ENCODE results near the gene NCOA7.
A peak's percentile ranks its signal among the peaks of the same experiment; 100 is the strongest.
"Not testable (repeated sequence)": the region's sequence is repeated elsewhere in the genome, so short reads cannot be mapped to it uniquely, and the experiment has no call there.

The NCOA7 gene

DNA sequence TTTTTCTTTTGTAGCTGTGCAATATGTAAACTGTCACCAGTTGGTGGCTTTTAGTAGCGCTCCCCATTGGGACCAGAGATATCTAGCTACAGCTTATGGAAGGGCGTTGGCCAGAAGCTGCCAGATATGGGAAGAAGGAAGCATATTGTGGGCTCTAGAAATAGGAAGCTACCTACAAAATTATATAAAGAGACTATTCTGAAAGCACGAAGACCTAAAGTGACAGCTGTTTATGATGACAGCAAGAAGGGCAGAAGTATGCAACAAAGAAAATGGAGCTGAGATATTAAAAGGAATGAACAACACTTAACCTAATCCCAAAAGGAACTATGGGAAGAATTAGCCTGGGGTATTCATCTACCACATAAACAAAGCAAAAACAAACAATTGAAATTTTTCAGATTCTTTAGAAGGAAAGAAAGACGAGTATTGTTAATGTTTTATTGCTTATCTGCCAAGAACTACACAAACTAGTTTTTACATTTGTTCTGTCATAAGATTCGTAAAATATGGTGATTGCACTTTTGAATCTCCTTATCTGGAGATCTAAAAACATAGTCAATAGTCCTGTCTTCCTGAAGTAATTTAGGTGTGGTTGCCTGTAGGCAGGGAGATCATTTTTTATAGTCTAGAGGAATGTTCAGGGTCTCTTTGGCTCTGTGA, 81.6 kb downstream of the NCOA7 start:
- peak; percentile 93 for DNase-seq

DNA sequence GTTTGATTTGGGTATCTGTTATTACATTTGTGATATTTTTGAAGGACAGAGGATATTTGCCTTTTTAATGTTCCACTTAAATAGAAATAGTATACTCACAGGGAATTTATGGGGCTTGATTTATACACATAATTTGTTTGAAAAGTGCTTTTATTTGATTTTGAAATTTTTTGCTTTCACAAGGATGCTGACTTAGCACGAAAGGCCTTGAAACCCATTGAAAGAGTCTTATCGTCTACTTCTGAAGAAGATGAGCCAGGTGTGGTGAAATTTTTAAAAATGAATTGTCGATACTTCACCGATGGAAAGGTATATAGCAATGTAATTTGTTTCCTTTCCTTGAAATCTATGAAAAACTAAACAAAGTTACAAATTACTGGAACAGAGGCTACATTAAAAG, 91.5 kb downstream of the NCOA7 start:
- DNase-seq, result no peak

DNA sequence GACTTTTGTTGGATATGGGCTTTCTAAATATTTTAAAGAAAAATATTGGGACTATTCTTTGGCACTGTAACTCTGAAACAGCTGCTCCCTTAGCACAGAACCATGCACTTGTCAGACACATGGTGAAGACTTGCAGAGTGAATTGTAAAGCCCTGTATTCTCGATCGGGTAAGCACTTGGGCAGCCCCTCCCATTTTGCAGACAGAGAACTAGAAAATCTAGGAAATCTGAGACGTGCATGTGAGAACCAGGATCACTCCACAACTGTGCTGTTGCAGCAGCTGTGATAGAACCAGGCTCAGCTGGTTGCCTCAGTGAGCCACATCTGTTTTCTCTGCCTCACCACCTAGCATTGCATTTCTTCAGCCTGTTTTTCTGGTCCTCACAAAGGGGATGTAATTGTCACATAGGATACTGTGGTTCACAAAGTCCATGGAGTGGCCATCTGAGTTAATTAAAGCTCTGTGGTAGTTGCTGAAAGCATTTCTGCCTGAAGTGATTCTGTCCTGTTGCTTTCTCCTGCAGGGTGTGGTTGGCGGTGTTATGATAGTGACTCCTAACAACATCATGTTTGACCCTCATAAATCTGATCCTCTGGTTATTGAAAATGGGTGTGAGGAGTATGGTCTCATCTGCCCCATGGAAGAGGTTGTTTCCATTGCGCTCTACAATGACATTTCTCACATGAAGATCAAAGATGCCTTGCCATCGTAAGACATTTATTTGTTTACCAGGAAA, 94.0 kb downstream of the NCOA7 start:
- DNase-seq, result no peak

DNA sequence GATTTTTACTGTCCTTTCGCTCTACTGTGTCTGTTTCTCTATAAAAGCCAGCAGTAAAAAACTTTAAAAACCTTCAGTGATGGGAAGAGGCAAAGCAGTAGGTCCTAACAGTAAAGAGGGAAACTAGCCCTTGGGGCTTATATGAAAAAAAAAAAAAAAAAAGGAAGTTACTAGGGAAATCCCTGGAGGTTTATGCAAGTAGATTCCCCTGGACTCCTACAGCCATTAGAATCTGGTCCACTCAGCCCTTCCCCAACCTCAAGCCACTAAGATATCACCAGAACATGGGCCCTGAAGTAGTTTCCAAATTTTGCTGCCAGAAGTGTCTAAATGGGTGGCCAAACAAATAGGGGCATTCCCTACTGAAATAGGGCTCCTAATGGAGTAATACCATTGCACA, 95.3 kb downstream of the NCOA7 start:
- DNase-seq, result no peak

DNA sequence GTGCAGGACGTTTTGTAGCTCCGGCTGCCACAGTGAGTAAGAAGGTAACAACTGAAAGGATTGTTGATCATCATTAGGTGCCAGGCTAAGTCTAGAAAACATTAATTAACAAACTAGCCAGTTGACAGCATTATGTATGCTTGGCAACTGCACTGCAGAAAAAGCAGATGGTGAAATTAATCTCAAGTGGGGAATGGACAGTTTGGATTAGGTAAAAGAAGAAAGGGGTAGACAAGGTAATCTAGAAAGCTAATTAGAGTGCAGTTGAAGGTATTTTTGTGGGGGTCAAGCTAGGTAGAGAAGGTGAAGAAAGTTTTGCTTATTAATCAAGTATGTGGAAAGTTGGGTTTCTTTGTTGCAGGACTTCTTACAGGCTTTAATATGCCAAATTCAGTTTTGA, 96.2 kb downstream of the NCOA7 start:
- no peak for DNase-seq

DNA sequence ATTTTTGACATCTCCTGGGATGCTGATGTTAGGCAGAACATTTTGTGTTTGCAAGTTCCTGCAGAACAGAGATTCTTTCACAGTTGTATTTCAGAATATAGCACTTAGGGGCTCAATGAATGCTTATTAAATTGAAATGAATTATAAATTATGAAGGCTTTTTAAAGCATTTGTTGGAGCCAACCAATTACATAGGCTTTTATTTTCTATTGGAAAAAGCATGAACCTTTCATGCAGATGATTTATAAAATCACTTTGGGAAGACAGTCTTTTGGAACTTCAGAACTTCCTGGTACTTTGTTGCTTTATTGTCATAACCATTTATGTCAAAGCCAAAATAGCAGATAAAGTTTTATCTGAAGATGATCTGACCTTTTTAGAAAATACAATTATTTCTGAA, 96.6 kb downstream of the NCOA7 start:
- no peak for DNase-seq

DNA sequence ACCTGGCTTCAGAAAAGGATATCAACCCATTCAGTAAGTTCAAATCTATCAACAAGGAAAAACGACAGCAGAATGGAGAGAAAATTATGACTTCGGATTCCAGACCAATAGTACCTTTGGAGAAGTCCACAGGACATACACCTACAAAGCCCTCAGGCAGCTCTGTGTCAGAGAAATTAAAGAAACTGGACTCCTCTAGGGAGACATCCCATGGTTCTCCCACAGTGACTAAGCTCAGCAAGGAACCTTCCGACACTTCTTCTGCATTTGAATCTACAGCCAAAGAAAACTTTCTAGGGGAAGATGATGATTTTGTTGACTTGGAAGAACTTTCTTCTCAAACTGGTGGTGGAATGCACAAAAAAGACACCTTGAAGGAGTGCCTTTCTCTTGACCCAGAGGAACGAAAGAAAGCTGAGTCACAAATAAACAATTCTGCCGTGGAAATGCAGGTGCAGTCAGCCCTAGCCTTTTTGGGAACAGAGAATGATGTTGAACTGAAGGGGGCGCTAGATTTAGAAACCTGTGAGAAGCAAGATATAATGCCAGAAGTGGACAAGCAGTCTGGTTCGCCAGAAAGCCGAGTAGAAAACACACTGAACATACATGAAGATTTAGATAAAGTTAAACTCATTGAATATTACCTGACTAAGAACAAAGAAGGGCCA, 98.4 kb downstream of the NCOA7 start:
- DNase-seq, result peak; percentile 65

DNA sequence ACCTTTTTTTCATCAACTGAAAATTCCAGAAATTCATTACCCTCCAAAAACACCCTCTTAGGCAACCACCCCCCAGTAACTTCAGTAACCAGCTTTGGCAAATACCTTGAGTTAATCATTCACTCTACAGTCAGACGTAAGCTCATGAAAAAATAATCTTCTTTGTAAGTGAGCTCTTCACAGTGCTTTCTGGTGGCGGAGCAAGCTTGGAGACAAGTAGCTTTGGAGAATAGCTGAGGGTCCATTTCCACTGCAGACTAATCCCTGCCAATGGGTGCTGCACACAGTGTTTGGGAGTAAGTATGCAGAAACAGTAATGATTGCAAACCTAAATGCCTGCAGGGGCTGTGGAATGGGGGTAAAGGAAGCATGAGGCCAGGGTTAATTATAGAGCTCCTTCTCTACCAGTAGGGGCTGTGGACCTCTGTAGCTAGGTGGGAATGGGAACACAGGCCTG, 109.0 kb downstream of the NCOA7 start:
- no peak for DNase-seq

DNA sequence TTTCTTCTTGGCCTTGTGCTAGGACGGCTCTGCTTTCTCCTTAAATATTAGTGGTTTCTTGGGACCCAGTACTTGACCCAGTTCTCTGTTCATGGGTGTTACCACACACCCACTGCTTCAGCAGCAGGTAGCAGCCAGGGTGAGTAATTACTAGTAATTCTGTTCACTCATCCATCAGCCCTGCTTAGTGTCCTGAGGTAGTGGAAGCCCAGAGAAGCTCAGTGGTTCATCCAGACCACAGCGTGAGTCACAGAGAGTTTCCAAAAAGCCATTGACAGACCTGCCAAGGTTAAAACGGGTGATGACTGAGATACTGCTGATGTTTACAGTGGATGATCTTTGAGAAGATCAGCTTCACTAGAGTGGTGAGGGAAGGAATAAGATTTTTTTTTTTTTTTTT, 114.1 kb downstream of the NCOA7 start:
- no peak for DNase-seq

DNA sequence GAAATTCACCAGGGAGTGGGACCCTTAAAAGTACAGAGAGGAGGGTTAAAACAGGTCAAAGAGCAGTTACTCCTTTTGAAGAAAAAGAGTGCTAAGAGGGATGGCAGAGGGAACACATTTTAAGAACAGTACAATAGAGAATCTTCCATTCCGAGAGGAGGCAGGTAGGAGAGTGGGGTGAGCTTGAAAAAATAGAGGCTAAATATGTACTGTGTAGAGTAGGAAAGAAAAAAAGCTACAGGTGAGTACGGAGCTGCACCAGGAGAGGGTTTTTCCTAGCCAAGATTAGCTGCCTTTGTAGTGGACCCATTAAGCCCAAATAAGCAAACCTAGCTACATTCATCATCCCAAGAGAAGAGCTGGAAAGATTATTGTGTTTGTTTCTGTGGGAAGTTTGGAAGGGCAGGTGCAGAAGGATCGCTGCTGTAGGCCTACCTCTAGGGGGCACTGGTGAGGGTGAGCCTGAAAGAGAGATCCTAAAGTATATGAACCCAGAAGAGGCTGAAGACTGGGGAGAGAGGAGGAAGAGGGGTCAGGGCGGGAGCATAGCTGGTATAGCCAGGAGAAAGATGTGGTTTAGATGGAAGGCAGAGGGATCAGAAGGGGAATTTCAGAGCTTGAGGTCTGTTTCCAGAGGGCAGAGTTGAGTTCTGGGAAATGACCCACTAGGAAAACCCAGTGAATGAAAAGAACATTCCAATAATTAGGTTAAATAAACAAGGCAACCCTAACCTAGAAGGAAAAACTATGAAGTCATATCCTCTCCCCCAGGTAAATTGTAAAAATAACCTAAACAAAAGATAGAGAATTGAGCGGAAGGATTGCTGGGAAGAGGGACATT, 115.6 kb downstream of the NCOA7 start:
- peak; percentile 71 for DNase-seq

DNA sequence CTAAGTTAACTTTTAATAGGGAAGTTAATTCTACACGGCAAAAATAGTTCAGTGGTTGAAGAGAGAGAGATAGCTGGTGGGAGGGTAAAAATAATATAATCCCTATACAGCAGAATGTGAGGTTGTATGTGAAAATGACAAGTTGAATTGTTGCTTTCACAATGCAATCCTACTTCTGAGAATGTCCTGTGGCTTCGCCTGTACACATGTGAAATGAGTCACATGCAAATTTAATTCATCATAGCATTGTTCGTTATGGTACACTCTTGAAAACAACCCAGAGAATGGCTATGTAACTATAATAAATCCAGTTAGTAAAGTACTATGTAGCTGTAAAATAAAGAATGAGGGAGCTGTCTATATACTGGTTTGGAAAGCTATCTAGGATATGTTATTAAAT, 119.8 kb downstream of the NCOA7 start:
- DNase-seq, result no peak

DNA sequence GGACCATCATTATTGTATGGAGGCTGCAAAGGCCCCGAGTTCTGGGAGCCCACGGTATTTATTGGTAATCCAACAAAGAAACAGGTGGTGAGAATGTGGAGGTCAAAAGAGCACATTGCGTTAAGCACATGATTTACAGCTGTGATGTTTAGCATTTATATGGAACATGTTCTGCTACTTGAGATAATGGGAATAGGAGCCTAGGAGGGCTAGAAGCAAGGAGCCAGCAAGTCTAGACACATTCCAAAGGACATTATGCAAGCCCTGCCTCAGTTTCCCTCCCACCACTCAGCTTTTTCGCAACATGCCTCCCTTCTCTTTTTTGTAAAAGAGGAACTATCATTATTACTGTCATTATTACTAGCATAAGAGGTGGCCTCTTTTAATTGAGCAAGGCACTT, 120.3 kb downstream of the NCOA7 start:
- not testable (repeated sequence) for DNase-seq

DNA sequence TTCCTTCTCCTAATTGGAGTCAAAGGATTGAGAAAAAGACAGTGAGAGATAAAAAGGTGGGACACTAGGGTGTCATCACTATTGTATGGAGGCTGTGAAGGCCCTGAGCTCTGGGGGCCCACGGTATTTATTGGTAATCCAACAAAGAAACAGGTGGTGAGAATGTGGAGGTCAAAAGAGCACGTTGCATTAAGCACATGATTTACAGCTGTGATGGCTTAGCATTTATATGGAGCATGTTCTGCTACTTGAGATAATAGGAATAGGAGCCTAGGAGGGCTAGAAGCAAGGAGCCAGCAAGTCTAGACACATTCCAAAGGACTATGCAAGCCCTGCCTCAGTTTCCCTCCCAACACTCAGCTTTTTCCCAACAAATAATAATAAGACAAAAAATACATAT, 121.7 kb downstream of the NCOA7 start:
- DNase-seq, result not testable (repeated sequence)

DNA sequence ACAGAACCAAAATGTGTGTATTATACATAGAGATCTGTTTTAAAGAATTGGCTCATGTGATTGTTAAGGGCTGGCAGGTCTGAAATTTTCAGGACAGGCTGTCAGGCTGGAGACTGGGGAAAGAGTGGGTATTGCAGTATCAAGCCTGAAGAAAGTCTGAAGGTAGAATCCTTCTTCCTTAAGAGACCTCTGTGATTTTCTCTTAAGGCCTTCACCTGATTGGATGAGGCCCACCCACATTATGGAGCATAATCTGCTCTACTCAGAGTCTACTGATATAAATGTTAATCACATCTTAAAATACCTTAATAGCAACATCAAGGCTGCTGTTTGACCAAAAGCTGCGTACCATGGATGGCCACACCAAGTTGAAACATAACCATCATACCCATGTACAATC, 122.4 kb downstream of the NCOA7 start:
- DNase-seq, result no peak

DNA sequence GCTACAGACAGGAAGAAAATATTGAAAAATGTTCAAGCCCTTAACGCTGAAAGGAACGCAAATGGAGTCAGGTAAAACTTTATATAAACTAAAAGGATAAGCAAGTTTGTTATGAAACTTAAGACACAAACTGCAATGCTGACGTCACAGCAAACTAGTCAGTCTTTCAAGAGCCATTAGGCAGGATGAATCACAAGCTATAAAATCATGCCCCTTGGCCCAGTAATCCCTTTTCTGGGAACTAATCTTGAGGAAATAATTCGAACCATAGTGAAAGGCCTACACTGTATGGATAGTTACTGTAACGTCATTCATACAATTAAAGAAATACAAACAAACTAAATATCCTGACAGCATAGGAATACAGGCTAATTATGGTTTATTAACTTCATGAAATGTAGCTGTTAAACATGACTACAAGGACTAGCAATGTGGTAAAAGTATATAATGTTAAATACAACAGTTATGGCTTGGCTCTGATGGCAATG, 123.1 kb downstream of the NCOA7 start:
- DNase-seq, result no peak

DNA sequence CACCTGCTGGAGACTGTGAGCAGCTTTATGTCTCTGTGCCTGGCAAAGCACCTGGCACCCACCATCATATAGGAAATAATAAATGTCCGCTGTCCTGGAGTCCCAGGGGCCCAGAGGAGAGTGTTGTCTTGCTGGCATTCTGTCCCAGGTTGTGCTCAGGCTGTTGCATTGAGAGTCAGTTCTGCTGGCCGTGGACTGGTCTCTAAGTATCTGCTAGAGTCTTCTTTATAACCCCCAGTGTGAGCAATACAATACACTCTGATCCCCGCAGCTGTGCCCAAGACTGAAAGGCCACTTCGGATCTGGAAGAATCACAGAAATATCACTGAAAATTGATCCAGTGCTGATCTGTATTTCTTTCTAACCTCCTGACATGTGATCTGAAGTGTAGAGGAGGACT, 127.5 kb downstream of the NCOA7 start:
- no peak for DNase-seq

DNA sequence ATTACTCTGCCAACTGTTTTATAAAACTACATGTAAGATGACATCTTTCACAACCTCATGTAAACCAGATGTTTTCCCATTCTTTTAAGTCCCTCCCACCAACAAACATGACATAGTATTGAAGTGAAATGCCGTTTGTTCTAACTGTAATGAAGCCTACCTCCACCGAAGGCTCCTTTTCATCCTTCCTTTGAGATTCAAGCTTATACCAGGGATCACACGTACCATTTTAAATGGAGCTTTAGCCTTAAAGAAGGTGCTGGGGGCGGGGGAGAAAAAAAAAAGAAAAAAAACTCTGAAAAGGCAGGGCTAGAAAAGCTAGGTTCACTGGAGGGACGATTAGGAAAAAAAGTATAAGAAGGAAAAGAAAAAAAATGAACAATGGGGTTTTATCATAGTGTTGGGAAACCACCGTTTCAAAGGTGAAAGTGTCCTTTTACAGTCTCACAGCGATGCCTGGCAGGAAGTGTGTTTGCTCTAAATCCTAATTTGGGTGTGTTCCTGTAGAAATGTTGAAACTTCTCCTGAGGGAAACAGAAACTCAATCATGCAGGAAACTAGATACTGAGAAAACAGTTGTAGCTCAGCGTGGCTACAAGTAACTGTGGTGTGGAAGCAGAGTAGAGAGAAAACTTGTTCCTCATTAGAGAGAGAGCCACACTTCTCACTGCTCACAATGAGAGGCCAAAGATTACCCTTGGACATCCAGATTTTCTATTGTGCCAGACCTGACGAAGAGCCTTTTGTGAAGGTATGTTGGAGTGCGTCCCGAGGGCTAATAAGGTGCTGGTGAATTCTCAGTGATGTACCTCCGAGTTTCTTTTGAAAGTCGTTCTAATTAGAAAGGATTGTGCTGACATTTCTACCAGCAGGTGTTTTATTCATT, 128.2 kb downstream of the NCOA7 start:
- DNase-seq, result peak; percentile 60

DNA sequence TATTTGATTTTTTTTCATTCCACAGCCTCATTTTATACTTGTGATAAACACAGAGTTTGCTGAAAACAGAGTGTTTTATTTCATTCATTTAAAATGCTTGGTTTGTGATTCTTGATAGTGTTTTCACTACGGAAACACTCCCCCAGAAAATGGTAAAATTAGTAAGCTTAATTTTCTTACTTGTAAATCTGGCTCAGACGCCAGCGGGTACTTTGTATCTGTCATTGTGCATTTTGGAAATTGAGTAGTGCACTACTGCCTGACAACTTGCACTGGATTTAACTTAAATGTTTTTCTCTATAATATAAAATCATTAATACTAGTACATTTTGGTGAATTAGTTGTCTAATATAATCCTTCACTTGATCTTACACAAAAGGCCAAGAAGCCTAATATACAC, 128.9 kb downstream of the NCOA7 start:
- no peak for DNase-seq

DNA sequence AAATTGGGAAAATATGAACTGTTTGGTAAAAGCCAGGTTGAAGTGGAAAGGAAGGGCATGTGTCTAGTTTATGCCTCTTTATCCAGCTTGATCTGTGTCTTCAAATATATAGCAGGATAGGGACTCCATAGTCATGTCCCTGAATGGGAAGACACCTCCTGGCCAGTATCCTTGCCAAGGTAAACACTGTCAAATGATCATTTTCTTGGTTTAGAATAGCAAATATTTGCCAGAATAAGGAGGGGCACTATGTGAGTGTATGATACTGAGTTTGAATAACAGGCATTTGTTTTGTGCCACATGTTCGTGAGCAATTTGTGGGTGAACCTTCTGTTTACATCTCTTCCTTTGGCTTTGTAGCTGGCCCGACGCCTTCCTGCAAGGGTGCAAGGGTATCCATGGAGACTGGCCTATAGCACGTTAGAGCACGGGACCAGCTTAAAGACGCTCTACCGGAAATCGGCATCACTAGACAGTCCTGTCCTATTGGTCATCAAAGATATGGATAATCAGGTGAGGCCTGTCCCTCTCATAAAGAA, 131.6 kb downstream of the NCOA7 start:
- no peak for DNase-seq

DNA sequence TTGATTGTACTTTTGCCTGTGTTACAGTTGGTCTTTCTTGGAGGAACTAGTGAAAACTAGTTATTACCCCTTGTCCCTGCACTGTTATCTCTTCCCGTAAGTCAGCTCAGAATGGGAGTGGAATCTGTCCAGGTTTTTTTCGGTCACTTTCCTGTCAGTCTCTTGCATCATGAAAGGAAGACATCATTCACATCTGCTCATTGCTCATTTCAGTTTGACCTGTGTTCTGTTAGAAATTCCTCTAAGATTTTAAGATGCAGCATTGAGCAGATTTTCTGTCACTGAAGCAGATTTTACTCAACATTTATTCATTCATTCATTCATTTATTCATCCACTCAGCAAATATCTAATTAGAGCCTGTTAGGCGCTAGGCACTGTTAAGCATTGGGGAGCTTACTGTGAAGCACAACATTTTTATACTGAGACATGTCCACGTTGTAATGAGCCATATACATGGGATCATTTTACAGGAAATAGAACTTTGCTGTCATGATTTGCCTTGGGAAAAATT, 132.7 kb downstream of the NCOA7 start:
- DNase-seq, result peak; percentile 64

DNA sequence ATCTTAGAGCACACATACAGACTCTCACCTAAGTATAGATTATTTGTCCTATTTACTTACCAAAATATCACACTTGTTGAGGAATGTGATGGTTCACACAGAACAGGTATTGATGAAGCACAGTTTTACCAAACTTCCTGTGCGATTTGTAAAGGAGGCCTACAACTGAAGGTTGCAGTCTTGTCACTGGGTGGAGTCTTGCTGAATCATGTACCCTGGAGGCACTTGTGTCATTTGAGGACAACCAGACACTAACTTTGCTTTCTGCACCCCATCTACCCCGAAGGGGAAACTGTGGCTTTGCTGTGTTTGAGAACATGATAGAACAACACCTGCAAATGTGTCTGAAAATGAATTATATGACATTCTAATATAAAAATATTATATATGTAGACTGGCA, 133.4 kb downstream of the NCOA7 start:
- DNase-seq, result peak; percentile 81

Measured in hematopoietic multipotent progenitor cell treated with erythropoietin and hydrocortisone succinate and interleukin-3 and kit ligand, for 8 days (in vitro differentiated cells).